WERI-Rb-1 (cell line): ENCODE data around the gene GALK1.

Source experiments
- DNase-seq: peaks from one replicate; pipeline ENCODE4 v3.0.0-alpha.2; 2020
- H3K27ac ChIP-seq: fragments of 250-450 bp; sonication (Bioruptor Pico); 2 replicates; pipeline ENCODE4 v1.5.1; 2020; ENCODE audit warnings: mild to moderate bottlenecking, moderate library complexity
- H3K27me3 ChIP-seq: fragments of 250-450 bp; sonication (Bioruptor Pico); 2 replicates; pipeline ENCODE4 v1.5.1; 2021; ENCODE audit warnings: mild to moderate bottlenecking, low read depth, moderate library complexity; ENCODE audit not compliant: insufficient read depth, severe bottlenecking
- H3K36me3 ChIP-seq: fragments of 250-450 bp; sonication (Bioruptor Pico); 2 replicates; pipeline ENCODE4 v1.5.1; 2020; ENCODE audit warnings: mild to moderate bottlenecking, moderate library complexity
- H3K4me3 ChIP-seq: 2 replicates; pipeline ENCODE4 v1.5.1; 2011; ENCODE audit warnings: low read depth, mild to moderate bottlenecking, control low read depth, low read length
- H3K9me3 ChIP-seq: fragments of 250-450 bp; sonication (Bioruptor Pico); 2 replicates; pipeline ENCODE4 v1.5.1; 2021; ENCODE audit warnings: mild to moderate bottlenecking, moderate library complexity; ENCODE audit not compliant: severe bottlenecking
- CTCF ChIP-seq: IDR thresholded peaks from 2 replicates; pipeline ENCODE4 v1.5.1; 2011; ENCODE audit warnings: low read depth, mild to moderate bottlenecking, control low read depth, inconsistent platforms, low read length

The GALK1 gene

GRCh38 chr17:75806822-75807500 lies 42.0 kb upstream of the GALK1 start:
- Histone ChIP-seq H3K36me3 (peaks cover 33% of the 10 kb centered on the region), H3K27ac (no peak overlapping the region), H3K9me3 (no peaks in the 10 kb centered on the region), H3K27me3 (no peaks in the 10 kb centered on the region), H3K4me3 (no peak overlapping the region)
- DNase-seq, result no peak
- no peak for TF ChIP-seq CTCF

- peaks cover 22% of the 10 kb centered on the region for H3K36me3 ChIP-seq
- DNase-seq, result no peak
- H3K4me3 ChIP-seq, result no peak overlapping the region
- no peak overlapping the region for H3K27ac ChIP-seq
- no peaks in the 10 kb centered on the region for H3K9me3 ChIP-seq
- no peaks in the 10 kb centered on the region for H3K27me3 ChIP-seq
- no peak for TF ChIP-seq CTCF
Observed at GRCh38 chr17:75803883-75804282, 38.9 kb upstream of the GALK1 start.

- H3K27me3 ChIP-seq, result no peaks in the 10 kb centered on the region
- DNase-seq, result no peak
- TF ChIP-seq CTCF, result no peak
- H3K27ac ChIP-seq, result no peak overlapping the region
- H3K4me3 ChIP-seq, result no peak overlapping the region
- H3K36me3 ChIP-seq, result peaks cover 60% of the 10 kb centered on the region
- H3K9me3 ChIP-seq, result no peaks in the 10 kb centered on the region
Observed at GRCh38 chr17:75799402-75799801, 34.4 kb upstream of the GALK1 start.

- Histone ChIP-seq H3K36me3 (peaks cover 76% of the 10 kb centered on the region), H3K9me3 (no peaks in the 10 kb centered on the region), H3K27ac (no peak overlapping the region), H3K27me3 (no peaks in the 10 kb centered on the region), H3K4me3 (no peak overlapping the region)
- no peak for TF ChIP-seq CTCF
- no peak for DNase-seq
Observed at GRCh38 chr17:75795820-75796607, 31.0 kb upstream of the GALK1 start.

- Histone ChIP-seq H3K36me3 (peaks cover 68% of the 10 kb centered on the region), H3K4me3 (no peak overlapping the region), H3K27ac (no peak overlapping the region), H3K27me3 (no peaks in the 10 kb centered on the region), H3K9me3 (no peaks in the 10 kb centered on the region)
- TF ChIP-seq CTCF, result no peak
- DNase-seq, result no peak
Observed at GRCh38 chr17:75793460-75793859, 28.5 kb upstream of the GALK1 start.

- Histone ChIP-seq H3K27me3 (no peaks in the 10 kb centered on the region), H3K9me3 (no peaks in the 10 kb centered on the region)
Observed at GRCh38 chr17:75791254-75791653, 26.3 kb upstream of the GALK1 start.

More at GRCh38 chr17:75791254-75791653, 26.3 kb upstream of the GALK1 start:
- no peak overlapping the region for H3K4me3 ChIP-seq
- H3K36me3 ChIP-seq, result peaks cover 58% of the 10 kb centered on the region
- no peak for DNase-seq
- H3K27ac ChIP-seq, result no peak overlapping the region
- TF ChIP-seq CTCF, result no peak
